ENCODE data around the gene SIGMAR1.

DNA sequence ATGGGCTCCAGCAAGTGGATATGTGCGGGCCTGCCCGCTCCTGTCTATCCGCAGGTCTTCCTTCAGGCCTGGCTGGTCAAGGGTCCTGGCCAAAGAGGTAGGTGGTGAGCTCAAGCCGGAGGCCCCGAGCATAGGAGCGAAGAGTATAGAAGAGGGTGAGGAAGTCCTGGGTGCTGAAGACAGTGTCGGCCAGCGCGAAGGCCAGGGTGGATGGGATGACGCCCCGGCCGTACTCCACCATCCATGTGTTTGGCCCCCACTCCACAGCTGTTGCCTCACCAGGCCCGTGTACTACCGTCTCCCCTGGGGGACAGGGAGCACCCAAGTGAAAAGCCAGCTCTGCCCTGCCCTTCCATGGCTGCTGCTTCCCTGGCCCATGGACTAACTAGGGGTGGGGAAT is 2.0 kb downstream of the SIGMAR1 start:
- TF ChIP-seq POLR2A (IDR thresholded peaks at IDR 0.05) (no peak), POLR2AphosphoS5 (IDR thresholded peaks at IDR 0.05) (no peak)
- TF ChIP-seq, protein P1, sequence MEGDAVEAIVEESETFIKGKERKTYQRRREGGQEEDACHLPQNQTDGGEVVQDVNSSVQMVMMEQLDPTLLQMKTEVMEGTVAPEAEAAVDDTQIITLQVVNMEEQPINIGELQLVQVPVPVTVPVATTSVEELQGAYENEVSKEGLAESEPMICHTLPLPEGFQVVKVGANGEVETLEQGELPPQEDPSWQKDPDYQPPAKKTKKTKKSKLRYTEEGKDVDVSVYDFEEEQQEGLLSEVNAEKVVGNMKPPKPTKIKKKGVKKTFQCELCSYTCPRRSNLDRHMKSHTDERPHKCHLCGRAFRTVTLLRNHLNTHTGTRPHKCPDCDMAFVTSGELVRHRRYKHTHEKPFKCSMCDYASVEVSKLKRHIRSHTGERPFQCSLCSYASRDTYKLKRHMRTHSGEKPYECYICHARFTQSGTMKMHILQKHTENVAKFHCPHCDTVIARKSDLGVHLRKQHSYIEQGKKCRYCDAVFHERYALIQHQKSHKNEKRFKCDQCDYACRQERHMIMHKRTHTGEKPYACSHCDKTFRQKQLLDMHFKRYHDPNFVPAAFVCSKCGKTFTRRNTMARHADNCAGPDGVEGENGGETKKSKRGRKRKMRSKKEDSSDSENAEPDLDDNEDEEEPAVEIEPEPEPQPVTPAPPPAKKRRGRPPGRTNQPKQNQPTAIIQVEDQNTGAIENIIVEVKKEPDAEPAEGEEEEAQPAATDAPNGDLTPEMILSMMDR (IDR thresholded peaks at IDR 0.05): no peak
